ENCODE measurements around the gene COL27A1. TPM values are rescaled to one million over a fixed set of nuclear protein-coding genes. Genes with fewer than 3 reads are reported as not detected.

COL27A1 gene
- total and polyA plus RNA-seq, 8 donors = 9.7 to 109 (median 19.6) TPM

DNA sequence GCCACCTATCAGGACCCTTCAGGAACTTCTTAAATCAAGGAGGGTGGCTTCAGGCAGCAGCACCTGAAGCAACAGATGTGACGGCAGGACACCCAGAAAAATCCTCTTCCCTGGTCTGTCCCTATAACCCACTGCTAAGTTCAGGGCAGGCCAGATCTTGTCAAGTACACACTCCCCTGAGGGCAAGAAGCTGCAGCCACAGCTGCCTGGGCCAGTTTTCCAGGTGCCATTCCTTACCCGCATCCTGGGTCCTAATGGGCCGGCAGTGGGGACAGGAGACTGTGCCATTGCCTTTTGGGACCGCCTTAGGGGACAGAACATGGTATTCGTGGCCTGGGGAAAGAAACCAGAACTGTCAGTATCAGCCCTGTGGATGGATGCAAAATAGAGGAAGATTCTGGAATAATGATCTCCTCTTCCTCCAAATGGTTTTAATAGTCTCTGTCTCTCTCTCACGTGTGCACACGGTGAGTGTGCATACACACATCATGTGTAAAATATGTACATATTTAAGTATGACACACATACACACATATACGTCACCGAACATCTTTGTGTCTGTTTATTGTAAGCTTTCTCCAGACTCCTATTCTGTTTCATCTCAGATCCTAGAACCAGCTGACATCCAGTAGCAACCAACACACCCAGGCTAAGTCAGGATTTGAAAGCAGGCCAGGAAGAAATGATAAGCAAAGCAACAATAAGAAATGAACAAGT is 188.3 kb downstream of the COL27A1 start:
- TF ChIP-seq, protein P1, sequence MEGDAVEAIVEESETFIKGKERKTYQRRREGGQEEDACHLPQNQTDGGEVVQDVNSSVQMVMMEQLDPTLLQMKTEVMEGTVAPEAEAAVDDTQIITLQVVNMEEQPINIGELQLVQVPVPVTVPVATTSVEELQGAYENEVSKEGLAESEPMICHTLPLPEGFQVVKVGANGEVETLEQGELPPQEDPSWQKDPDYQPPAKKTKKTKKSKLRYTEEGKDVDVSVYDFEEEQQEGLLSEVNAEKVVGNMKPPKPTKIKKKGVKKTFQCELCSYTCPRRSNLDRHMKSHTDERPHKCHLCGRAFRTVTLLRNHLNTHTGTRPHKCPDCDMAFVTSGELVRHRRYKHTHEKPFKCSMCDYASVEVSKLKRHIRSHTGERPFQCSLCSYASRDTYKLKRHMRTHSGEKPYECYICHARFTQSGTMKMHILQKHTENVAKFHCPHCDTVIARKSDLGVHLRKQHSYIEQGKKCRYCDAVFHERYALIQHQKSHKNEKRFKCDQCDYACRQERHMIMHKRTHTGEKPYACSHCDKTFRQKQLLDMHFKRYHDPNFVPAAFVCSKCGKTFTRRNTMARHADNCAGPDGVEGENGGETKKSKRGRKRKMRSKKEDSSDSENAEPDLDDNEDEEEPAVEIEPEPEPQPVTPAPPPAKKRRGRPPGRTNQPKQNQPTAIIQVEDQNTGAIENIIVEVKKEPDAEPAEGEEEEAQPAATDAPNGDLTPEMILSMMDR (IDR thresholded peaks at IDR 0.05) = no peak
- Histone ChIP-seq H3K9me3 (no peaks in the 10 kb centered on the region), H3K4me3 (no peak overlapping the region), H3K4me1 (no peaks in the 10 kb centered on the region), H3K36me3 (peaks cover 0 to 4% (median 0%) of the 10 kb centered on the region in 3 donors), H3K27ac (no peak overlapping the region), H3K27me3 (no peaks in the 10 kb centered on the region)
- ATAC-seq (no peak), DNase-seq (no peak), FAIRE-seq (no peak)
- WGBS, 2 donors = 88 to 91% methylated on average over 9 of the region's 9 CpGs
- intact Hi-C loops (cut with DNase I) = no loop called here

DNA sequence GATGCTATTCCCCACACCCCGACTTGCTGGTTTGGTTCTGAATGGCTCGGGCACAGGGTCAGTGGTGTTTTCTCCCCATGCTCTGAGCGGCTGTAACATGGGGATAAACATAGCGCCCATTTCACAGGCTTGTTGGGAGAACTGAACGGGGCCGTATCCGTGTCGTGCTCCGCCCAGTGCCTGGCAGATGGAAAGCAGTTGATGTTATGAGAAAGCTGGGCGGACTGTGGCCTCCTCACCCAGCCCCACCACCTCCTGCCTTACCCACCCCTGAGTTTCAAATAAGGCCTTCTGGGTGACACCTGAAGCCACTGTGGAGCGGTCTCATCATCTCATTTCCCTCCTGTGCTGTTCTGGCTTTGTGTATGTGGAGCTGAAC is 188.8 kb downstream of the COL27A1 start:
- Histone ChIP-seq H3K9me3 (no peaks in the 10 kb centered on the region), H3K27ac (no peak overlapping the region), H3K4me1 (no peaks in the 10 kb centered on the region), H3K27me3 (no peaks in the 10 kb centered on the region), H3K36me3 (peaks cover 0 to 4% (median 0%) of the 10 kb centered on the region in 3 donors), H3K4me3 (no peak overlapping the region)
- FAIRE-seq (no peak), ATAC-seq (no peak), DNase-seq (no peak)
- 90 to 92% methylated on average over 11 of the region's 11 CpGs for WGBS, 2 donors
- TF ChIP-seq, protein P1 (IDR thresholded peaks at IDR 0.05) = no peak
- intact Hi-C loops (cut with DNase I) = no loop called here

DNA sequence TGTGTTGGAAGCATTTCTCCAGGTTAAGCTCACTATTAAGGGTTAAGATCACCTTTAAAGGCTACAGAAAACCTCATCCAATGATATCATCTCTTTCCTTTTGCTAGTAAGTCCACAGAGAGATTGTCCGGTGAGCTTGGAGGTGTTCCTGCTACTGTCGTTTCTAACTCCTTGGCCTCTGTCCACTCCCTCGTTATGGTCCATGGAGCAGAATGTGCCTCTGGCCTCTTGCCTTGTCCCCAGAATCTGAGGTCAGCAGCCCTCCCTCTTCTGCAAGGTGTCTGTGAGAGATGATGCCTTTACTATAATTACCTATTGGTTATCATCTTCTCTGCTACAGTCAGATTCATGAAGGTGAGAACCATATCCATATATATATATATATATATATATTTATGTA is 189.4 kb downstream of the COL27A1 start:
- no peak for FAIRE-seq
- intact Hi-C loops (cut with DNase I) = no loop called here
- no peak overlapping the region for H3K4me3 ChIP-seq
- peaks cover 0 to 4% (median 0%) of the 10 kb centered on the region in 3 donors for H3K36me3 ChIP-seq
- H3K27ac ChIP-seq = no peak overlapping the region
- H3K4me1 ChIP-seq = no peaks in the 10 kb centered on the region
- H3K27me3 ChIP-seq = no peaks in the 10 kb centered on the region
- H3K9me3 ChIP-seq = no peaks in the 10 kb centered on the region
- no peak for DNase-seq
- TF ChIP-seq, protein P1 (IDR thresholded peaks at IDR 0.05) = no peak
- no peak for ATAC-seq
- 72 to 74% methylated on average over 3 of the region's 3 CpGs for WGBS, 2 donors

DNA sequence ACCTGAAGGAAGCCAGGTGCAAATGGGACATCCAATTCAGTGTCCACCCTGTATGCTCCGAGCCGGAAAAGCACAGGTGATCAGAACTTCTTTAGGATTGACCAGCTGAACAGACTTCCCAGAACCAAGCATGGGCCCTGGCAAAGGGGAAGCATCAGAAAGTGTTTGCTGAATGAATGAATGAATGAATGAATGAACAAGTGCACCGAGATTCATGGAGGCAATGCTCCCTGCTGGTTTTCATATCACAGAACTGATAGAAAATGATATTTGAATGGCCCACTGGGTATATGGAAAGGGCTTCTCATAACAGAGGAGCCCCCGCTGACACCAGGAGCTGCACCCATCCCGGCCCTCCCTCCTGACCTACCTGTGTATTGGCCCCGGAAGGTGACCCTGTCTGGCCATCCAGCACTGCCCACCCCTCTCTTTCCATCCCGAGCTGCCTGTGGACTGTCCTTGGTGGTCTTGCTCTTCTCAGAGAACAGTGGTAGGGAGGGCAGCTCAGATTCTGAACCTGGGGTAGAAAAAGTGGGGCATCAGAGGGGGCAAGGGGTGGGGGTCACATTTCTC is 190.2 kb downstream of the COL27A1 start:
- Histone ChIP-seq H3K9me3 (no peaks in the 10 kb centered on the region), H3K4me1 (no peaks in the 10 kb centered on the region), H3K27ac (no peak overlapping the region), H3K4me3 (no peak overlapping the region), H3K36me3 (peaks cover 0 to 10% (median 0%) of the 10 kb centered on the region in 3 donors), H3K27me3 (no peaks in the 10 kb centered on the region)
- WGBS, 2 donors = 83 to 85% methylated on average over 7 of the region's 7 CpGs
- ATAC-seq (no peak), FAIRE-seq (no peak), DNase-seq (no peak)
- TF ChIP-seq, protein P1 (IDR thresholded peaks at IDR 0.05) = no peak
- intact Hi-C loops (cut with DNase I) = no loop called here

DNA sequence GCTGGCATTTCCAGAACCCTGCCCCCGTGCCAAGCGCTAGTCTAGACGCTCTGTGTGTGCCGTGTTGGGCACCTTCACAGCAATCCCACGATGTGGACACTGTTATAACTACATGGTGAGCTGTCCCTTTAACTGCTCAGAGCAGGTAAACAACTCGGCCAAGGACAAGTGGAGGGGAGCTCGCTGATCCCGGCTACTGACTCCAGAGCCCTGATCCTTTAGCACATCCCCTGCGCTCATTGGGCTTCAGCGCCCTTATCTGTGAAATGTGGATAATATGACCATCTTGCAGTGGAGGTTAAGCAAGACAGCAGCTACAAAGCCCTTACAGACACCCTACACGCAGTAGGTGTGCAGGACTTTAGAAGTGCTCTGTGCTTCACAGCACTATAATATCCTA is 190.8 kb downstream of the COL27A1 start:
- FAIRE-seq (no peak), DNase-seq (no peak), ATAC-seq (no peak)
- H3K36me3 ChIP-seq = peaks cover 0 to 8% (median 0%) of the 10 kb centered on the region in 3 donors
- no peaks in the 10 kb centered on the region for H3K9me3 ChIP-seq
- H3K27ac ChIP-seq = no peak overlapping the region
- TF ChIP-seq, protein P1 (IDR thresholded peaks at IDR 0.05) = no peak
- H3K27me3 ChIP-seq = no peaks in the 10 kb centered on the region
- H3K4me3 ChIP-seq = no peak overlapping the region
- H3K4me1 ChIP-seq = no peaks in the 10 kb centered on the region
- 61 to 68% methylated on average over 11 of the region's 11 CpGs for WGBS, 2 donors
- intact Hi-C loops (cut with DNase I) = no loop called here
